Bone marrow (tissue), 2 donors: ENCODE results near the gene PISD.

Experiments used
- DNase-seq, 2 donors: peaks; one replicate each; lab custom pipeline; 2025; lab: John Stamatoyannopoulos, UW

The PISD gene

GRCh38 chr22:31652911-31653684 lies 8.9 kb downstream of the PISD start:
- no peak for DNase-seq

GRCh38 chr22:31652088-31652487 lies 9.9 kb downstream of the PISD start:
- no peak for DNase-seq

- DNase-seq, result no peak
Observed at GRCh38 chr22:31651664-31652063, 10.4 kb downstream of the PISD start.

GRCh38 chr22:31650391-31650790 lies 11.6 kb downstream of the PISD start:
- no peak for DNase-seq

- DNase-seq, result no peak
Observed at GRCh38 chr22:31647523-31648320, 14.3 kb downstream of the PISD start.

- no peak for DNase-seq
Observed at GRCh38 chr22:31647066-31647465, 14.9 kb downstream of the PISD start.

GRCh38 chr22:31646186-31647019 lies 15.6 kb downstream of the PISD start:
- no peak for DNase-seq

GRCh38 chr22:31639436-31640039 lies 22.5 kb downstream of the PISD start:
- no peak for DNase-seq

- peak; percentile 32 to 69 for DNase-seq
Observed at GRCh38 chr22:31637891-31638618, 24.0 kb downstream of the PISD start.

GRCh38 chr22:31637447-31637890 lies 24.5 kb downstream of the PISD start:
- DNase-seq, result no peak

- no peak for DNase-seq
Observed at GRCh38 chr22:31635638-31636306, 26.2 kb downstream of the PISD start.

GRCh38 chr22:31631436-31631835 lies 30.6 kb downstream of the PISD start:
- no peak for DNase-seq

GRCh38 chr22:31630331-31631329 lies 31.4 kb downstream of the PISD start:
- DNase-seq, result peak; percentile 49 to 73

GRCh38 chr22:31629741-31630184 lies 32.3 kb downstream of the PISD start:
- no peak for DNase-seq

GRCh38 chr22:31628969-31629708 lies 32.9 kb downstream of the PISD start:
- DNase-seq, result no peak

GRCh38 chr22:31628362-31628761 lies 33.7 kb downstream of the PISD start:
- DNase-seq, result no peak

- no peak for DNase-seq
Observed at GRCh38 chr22:31627223-31627731, 34.7 kb downstream of the PISD start.

- no peak for DNase-seq
Observed at GRCh38 chr22:31626427-31627150, 35.4 kb downstream of the PISD start.
